NB4 (cell line): ENCODE data around the gene GNB1L.

ENCODE experiments used
- DNase-seq: peaks from one replicate; pipeline ENCODE4 v3.0.0; 2010; ENCODE audit warnings: low read depth
- H3K4me3 ChIP-seq: one replicate; pipeline ENCODE4 v1.5.1; 2011; ENCODE audit warnings: mild to moderate bottlenecking, low read depth, low read length, moderate library complexity
- MYC ChIP-seq: IDR thresholded peaks from 2 replicates; pipeline ENCODE4 v1.6.1; 2011; ENCODE audit warnings: low read depth, low read length
- POLR2A ChIP-seq: IDR thresholded peaks from 2 replicates; pipeline ENCODE4 v1.6.1; 2011; ENCODE audit warnings: mild to moderate bottlenecking; ENCODE audit not compliant: insufficient read length; ENCODE audit errors: extremely low read depth
- TF ChIP-seq, protein P1 (sequence below): IDR thresholded peaks from 2 replicates; pipeline ENCODE4 v1.6.1; 2011; ENCODE audit warnings: low read depth, low read length
- TF ChIP-seq, protein P2 (sequence below): IDR thresholded peaks from one replicate; pipeline ENCODE4 v1.5.1; 2012; ENCODE audit warnings: low read depth, low read length

GNB1L gene

DNA sequence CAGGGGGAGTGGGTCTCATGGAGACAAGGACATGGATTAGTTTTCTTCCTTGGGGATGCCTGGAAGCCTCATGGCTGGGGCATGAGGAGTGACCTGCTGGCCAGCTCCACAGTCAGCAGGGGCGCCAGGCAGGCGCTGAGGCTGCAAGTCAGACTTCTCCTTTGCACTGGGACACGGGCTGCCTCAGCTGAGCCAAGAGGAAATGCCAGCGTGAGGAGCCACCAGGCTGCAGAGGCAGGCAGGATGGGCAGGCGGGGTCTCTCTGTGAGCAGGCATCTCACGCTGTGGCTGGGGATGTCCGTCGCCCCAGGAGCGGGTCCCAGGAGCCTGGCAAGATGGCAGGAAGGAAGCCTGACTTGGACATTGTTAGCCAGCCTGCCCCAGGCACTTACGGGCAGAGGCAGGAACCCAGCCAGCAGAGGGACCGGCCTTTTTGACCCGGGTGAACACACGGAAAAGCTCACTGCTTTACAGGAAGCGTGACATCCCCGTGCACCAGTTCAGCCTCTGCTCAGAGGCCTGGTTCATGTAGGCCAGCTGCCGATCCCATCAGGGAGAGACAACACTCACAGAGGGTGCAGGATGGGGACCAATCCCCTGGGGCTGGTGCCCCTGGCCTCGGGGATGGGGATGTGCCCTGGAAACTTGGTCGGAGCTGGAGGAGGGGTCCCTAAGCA, 10.2 kb downstream of the GNB1L start:
- DNase-seq = peak; percentile 24
- no peak for TF ChIP-seq POLR2A
- TF ChIP-seq, protein P1, sequence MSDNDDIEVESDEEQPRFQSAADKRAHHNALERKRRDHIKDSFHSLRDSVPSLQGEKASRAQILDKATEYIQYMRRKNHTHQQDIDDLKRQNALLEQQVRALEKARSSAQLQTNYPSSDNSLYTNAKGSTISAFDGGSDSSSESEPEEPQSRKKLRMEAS = no peak
- H3K4me3 ChIP-seq = no peak overlapping the region

DNA sequence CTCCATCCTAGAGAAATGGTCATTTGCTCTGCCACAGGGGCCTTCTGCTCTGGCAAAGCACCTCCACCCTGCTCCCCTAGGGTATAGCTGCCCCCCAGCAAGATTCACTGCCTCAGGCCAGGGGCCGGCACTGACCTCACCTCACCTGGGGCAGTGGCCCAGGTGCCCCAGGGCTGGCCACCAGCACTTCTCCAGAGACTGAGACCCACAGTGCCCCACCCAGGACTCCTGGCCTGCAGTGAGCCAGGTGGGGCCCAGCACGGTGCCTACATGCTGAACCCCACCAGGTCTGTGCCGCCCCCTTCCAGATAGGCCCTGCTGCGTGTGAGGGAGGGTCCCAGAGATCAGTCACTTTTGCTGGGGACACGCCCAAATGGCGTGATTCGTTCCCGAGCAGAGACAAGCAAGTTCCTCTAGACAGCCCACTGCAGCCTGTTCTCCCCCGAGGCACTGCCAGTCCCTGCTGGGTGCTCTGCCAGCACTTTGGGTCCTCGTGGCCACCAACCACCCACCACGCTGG, 10.8 kb downstream of the GNB1L start:
- TF ChIP-seq, protein P1 = no peak
- TF ChIP-seq MYC (no peak), POLR2A (no peak)
- TF ChIP-seq, protein P2, sequence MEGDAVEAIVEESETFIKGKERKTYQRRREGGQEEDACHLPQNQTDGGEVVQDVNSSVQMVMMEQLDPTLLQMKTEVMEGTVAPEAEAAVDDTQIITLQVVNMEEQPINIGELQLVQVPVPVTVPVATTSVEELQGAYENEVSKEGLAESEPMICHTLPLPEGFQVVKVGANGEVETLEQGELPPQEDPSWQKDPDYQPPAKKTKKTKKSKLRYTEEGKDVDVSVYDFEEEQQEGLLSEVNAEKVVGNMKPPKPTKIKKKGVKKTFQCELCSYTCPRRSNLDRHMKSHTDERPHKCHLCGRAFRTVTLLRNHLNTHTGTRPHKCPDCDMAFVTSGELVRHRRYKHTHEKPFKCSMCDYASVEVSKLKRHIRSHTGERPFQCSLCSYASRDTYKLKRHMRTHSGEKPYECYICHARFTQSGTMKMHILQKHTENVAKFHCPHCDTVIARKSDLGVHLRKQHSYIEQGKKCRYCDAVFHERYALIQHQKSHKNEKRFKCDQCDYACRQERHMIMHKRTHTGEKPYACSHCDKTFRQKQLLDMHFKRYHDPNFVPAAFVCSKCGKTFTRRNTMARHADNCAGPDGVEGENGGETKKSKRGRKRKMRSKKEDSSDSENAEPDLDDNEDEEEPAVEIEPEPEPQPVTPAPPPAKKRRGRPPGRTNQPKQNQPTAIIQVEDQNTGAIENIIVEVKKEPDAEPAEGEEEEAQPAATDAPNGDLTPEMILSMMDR = no peak
- DNase-seq = no peak
- H3K4me3 ChIP-seq = no peak overlapping the region

DNA sequence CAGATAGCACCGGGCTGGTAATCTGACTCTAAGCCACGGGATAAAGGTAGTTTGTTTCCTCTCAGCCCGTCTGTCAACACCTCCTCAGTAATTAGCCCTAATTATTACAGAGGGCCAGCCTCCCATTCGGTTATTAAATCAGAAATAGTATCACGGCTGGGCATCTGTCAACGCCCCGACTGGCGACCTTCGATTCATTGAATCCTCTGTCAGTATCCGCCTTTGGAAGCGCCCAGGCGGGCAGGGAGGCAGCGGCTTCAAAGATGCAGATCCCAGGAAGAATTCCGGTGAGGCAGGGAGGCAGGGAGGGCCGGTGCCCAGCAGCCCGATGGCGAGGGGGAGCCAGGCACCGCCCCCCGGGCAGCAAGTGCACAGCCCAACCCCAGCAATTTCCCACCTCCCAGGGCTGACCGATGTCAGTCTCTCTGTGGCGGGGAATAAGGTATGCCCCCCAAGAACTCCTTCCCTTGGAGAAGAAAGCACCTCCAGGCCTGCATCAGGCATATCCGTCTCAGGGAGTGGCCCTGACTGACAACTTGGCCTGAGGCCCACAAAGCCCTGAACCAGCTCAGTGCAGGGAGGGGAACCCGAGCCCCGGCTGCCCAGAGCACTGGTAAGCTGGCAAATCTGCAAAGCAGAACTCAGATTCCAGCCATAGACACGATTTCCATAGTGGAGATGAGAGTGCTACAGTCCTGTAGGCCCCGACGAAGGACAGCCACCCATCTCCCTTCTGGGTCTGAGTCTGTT, 11.4 kb downstream of the GNB1L start:
- TF ChIP-seq POLR2A = no peak
- TF ChIP-seq, protein P1 = no peak
- no peak for TF ChIP-seq MYC
- TF ChIP-seq, protein P2 = no peak
- H3K4me3 ChIP-seq = no peak overlapping the region
- no peak for DNase-seq

DNA sequence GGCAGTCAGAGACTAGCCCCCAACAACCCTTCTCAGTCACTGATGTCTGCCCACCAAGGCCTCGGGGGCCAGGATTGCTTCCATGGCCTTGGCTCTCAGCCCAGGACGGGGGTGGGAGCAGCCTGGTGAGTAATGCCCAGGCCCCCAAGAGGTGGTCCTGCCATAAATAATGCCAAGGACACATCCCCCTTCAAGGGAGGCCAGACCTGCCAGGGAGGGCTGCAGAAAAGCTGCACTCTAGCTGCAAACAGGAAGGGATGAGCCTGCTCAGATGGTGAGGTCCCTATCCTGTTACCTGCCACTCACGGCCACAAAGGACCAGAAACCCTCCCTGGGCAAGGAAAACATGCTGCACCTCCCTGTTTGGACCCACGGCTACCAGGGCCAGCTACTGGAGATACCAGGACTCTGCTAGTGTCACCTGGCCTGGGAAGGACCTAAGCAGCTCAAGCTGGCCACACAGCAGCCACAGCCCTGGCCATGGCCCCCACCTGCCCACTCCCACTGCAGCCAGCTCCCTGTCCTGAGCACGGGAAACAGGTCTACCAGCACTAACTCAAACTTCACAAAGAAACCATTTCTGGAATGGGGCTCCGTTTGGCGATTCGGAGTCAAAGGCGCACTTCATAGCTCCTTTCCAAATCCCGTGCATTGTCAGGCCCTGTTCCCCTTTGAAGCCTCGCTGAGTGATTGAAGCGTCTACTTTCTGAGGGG, 12.1 kb downstream of the GNB1L start:
- TF ChIP-seq POLR2A = no peak
- TF ChIP-seq, protein P1 = no peak
- TF ChIP-seq, protein P2 = no peak
- TF ChIP-seq MYC = no peak
- no peak overlapping the region for H3K4me3 ChIP-seq
- DNase-seq = no peak

DNA sequence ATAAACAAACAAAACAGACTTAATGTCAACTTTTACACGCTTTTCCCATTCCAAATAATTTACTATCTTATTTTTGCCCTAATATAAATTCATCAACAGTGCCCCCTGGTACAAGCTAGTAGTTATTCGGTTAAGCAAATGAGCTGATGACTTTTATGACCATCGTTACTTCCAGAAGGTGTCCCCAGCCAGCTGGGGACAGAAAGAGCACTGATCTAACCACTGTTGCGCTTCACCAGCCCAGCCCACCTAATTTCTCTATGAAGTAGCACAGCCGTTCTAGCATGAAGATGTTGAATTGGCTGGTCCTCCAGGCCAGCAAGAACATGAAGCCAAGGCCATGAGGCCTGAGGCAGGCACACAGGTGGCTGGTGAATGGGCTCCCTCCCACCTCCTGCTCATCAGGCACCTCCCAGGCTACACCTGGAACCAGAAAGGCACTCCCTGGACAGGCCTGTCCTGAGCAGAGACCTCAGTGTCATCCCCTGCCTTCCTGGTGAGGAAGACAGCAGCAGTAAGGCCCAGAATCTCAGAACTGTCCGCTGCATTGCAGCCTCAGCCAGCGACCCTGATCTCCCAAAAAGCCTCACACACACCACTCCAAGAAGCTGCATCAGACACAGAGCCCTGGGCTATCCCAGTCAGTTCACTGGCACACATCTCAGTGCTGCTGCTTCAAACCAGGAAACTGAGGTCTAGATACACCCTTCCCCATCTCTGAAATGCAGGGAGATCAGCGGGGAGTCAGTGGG, 12.9 kb downstream of the GNB1L start:
- no peak overlapping the region for H3K4me3 ChIP-seq
- DNase-seq = no peak
- no peak for TF ChIP-seq MYC
- no peak for TF ChIP-seq POLR2A

DNA sequence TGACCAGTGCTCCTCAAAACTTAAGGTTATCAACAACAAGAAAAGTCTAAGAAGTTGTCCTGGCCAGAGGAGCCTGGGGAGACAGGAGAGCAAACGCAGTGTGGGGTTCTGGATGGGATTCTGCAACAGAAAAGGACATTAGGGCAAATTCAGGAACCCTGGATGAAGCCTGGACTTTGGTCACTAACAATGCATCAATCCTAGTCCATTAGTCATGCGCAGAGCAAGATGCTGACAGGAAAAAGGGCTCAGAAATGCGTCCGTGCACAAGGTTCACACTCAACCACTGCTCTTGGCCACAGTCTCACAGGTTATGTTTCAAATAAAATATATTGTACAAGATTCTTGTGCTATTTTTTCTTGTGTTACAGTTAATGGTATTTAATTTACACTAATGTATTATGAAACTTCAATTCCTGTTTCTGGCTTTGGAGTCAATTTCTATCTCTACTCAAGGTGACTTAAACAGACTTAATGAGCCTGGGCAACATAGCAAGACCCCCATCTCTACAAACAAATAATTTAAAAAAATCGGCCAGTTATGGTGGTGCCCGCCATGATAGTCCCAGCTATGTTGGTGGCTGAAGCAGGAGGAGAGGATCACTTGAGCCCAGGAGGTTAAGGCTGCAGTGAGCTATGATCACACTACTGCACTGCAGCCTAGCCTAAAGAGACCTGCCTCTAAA, 13.6 kb downstream of the GNB1L start:
- TF ChIP-seq, protein P2 = no peak
- DNase-seq = no peak
- no peak overlapping the region for H3K4me3 ChIP-seq
